ENCODE results near the gene NRIP1. TPM values are rescaled to one million over a fixed set of nuclear protein-coding genes. Genes with fewer than 3 reads are reported as not detected.

The NRIP1 gene
- total RNA-seq, 1 donor from 2014 or later: 11.4 TPM

- Mint-ChIP-seq H3K27me3 (ENCODE audit: insufficient read depth) (no peaks in the 10 kb centered on the region), H3K9me3 (no peaks in the 10 kb centered on the region), H3K4me3 (no peak overlapping the region), H3K36me3 (ENCODE audit: low read depth) (no peaks in the 10 kb centered on the region), H3K4me1 (ENCODE audit: low read depth) (no peaks in the 10 kb centered on the region), H3K27ac (no peak overlapping the region)
- intact Hi-C loops (cut with micrococcal nuclease): no loop called here
- DNase-seq (ENCODE audit: low spot score): no peak
Observed at GRCh38 chr21:15088488-15088887, 23.7 kb upstream of the NRIP1 start.

GRCh38 chr21:15084668-15085067 is 19.9 kb upstream of the NRIP1 start:
- Mint-ChIP-seq H3K27ac (no peak overlapping the region), H3K4me3 (no peak overlapping the region), H3K27me3 (ENCODE audit: insufficient read depth) (no peaks in the 10 kb centered on the region), H3K9me3 (no peaks in the 10 kb centered on the region), H3K36me3 (ENCODE audit: low read depth) (no peaks in the 10 kb centered on the region), H3K4me1 (ENCODE audit: low read depth) (no peaks in the 10 kb centered on the region)
- no peak for DNase-seq (ENCODE audit: low spot score)
- intact Hi-C loops (cut with micrococcal nuclease): no loop called here

- no peak overlapping the region for H3K27ac Mint-ChIP-seq
Observed at GRCh38 chr21:15080526-15080925, 15.7 kb upstream of the NRIP1 start.

GRCh38 chr21:15079269-15079668 is 14.5 kb upstream of the NRIP1 start:
- H3K27ac Mint-ChIP-seq: no peak overlapping the region
- H3K4me1 Mint-ChIP-seq (ENCODE audit: low read depth): no peaks in the 10 kb centered on the region
- peaks cover 18% of the 10 kb centered on the region for H3K27me3 Mint-ChIP-seq (ENCODE audit: insufficient read depth)
- no peaks in the 10 kb centered on the region for H3K36me3 Mint-ChIP-seq (ENCODE audit: low read depth)
- no peak for DNase-seq (ENCODE audit: low spot score)
- no peak overlapping the region for H3K4me3 Mint-ChIP-seq
- no peaks in the 10 kb centered on the region for H3K9me3 Mint-ChIP-seq
- intact Hi-C loops (cut with micrococcal nuclease): no loop called here

More at GRCh38 chr21:15080526-15080925, 15.7 kb upstream of the NRIP1 start:
- H3K36me3 Mint-ChIP-seq (ENCODE audit: low read depth): no peaks in the 10 kb centered on the region
- peaks cover 16% of the 10 kb centered on the region for H3K27me3 Mint-ChIP-seq (ENCODE audit: insufficient read depth)
- DNase-seq (ENCODE audit: low spot score): no peak
- intact Hi-C loops (cut with micrococcal nuclease): no loop called here
- H3K9me3 Mint-ChIP-seq: no peaks in the 10 kb centered on the region
- H3K4me3 Mint-ChIP-seq: no peak overlapping the region
- no peaks in the 10 kb centered on the region for H3K4me1 Mint-ChIP-seq (ENCODE audit: low read depth)

- H3K27me3 Mint-ChIP-seq (ENCODE audit: insufficient read depth): peaks cover 18% of the 10 kb centered on the region
- no peak overlapping the region for H3K27ac Mint-ChIP-seq
- no peaks in the 10 kb centered on the region for H3K36me3 Mint-ChIP-seq (ENCODE audit: low read depth)
- H3K4me3 Mint-ChIP-seq: no peak overlapping the region
- DNase-seq (ENCODE audit: low spot score): no peak
- no peaks in the 10 kb centered on the region for H3K4me1 Mint-ChIP-seq (ENCODE audit: low read depth)
- no peaks in the 10 kb centered on the region for H3K9me3 Mint-ChIP-seq
- intact Hi-C loops (cut with micrococcal nuclease): no loop called here
Observed at GRCh38 chr21:15078180-15078579, 13.4 kb upstream of the NRIP1 start.

- Mint-ChIP-seq H3K27me3 (ENCODE audit: insufficient read depth) (peaks cover 18% of the 10 kb centered on the region), H3K36me3 (ENCODE audit: low read depth) (no peaks in the 10 kb centered on the region), H3K4me1 (ENCODE audit: low read depth) (no peaks in the 10 kb centered on the region), H3K4me3 (no peak overlapping the region), H3K9me3 (no peaks in the 10 kb centered on the region), H3K27ac (no peak overlapping the region)
- intact Hi-C loops (cut with micrococcal nuclease): no loop called here
- no peak for DNase-seq (ENCODE audit: low spot score)
Observed at GRCh38 chr21:15077529-15078145, 12.8 kb upstream of the NRIP1 start.

- H3K27me3 Mint-ChIP-seq (ENCODE audit: insufficient read depth): peaks cover 20% of the 10 kb centered on the region
- H3K4me3 Mint-ChIP-seq: no peak overlapping the region
- no peaks in the 10 kb centered on the region for H3K9me3 Mint-ChIP-seq
- no peaks in the 10 kb centered on the region for H3K36me3 Mint-ChIP-seq (ENCODE audit: low read depth)
- H3K27ac Mint-ChIP-seq: no peak overlapping the region
- no peaks in the 10 kb centered on the region for H3K4me1 Mint-ChIP-seq (ENCODE audit: low read depth)
- intact Hi-C loops (cut with micrococcal nuclease): no loop called here
- DNase-seq (ENCODE audit: low spot score): no peak
Observed at GRCh38 chr21:15076730-15077129, 11.9 kb upstream of the NRIP1 start.

- Mint-ChIP-seq H3K4me1 (ENCODE audit: low read depth) (peaks cover 4% of the 10 kb centered on the region), H3K27ac (no peak overlapping the region), H3K9me3 (no peaks in the 10 kb centered on the region), H3K27me3 (ENCODE audit: insufficient read depth) (peaks cover 39% of the 10 kb centered on the region), H3K4me3 (no peak overlapping the region), H3K36me3 (ENCODE audit: low read depth) (no peaks in the 10 kb centered on the region)
- intact Hi-C loops (cut with micrococcal nuclease): no loop called here
- DNase-seq (ENCODE audit: low spot score): no peak
Observed at GRCh38 chr21:15071009-15071408, 6.2 kb upstream of the NRIP1 start.

- H3K36me3 Mint-ChIP-seq (ENCODE audit: low read depth): no peaks in the 10 kb centered on the region
- intact Hi-C loops (cut with micrococcal nuclease): loop anchor here (2.0 to 10.0 kb wide), 5 partner anchors 201 to 849 kb away; partner anchors contain the start of genes RBM11 and SAMSN1
- peaks cover 38% of the 10 kb centered on the region for H3K4me1 Mint-ChIP-seq (ENCODE audit: low read depth)
- no peak for DNase-seq (ENCODE audit: low spot score)
- peak overlapping the region; percentile 88 for H3K27ac Mint-ChIP-seq
- no peaks in the 10 kb centered on the region for H3K9me3 Mint-ChIP-seq
- H3K4me3 Mint-ChIP-seq: peak overlapping the region; percentile 93
- H3K27me3 Mint-ChIP-seq (ENCODE audit: insufficient read depth): peaks cover 34% of the 10 kb centered on the region
Observed at GRCh38 chr21:15066123-15066575, 1.3 kb upstream of the NRIP1 start.

GRCh38 chr21:15065392-15066122 is 757 bp upstream of the NRIP1 start:
- Mint-ChIP-seq H3K9me3 (no peaks in the 10 kb centered on the region), H3K4me3 (peak overlapping the region; percentile 93), H3K27ac (peak overlapping the region; percentile 88), H3K36me3 (ENCODE audit: low read depth) (no peaks in the 10 kb centered on the region), H3K27me3 (ENCODE audit: insufficient read depth) (peaks cover 31% of the 10 kb centered on the region), H3K4me1 (ENCODE audit: low read depth) (peaks cover 44% of the 10 kb centered on the region)
- peak; percentile 68 for DNase-seq (ENCODE audit: low spot score)
- intact Hi-C loops (cut with micrococcal nuclease): loop anchor here (1.0 to 10.0 kb wide), 9 partner anchors 31 to 848 kb away; partner anchors contain the start of genes HSPA13, RBM11 and SAMSN1

GRCh38 chr21:15063814-15064575 is 805 bp downstream of the NRIP1 start:
- intact Hi-C loops (cut with micrococcal nuclease): loop anchor here (1.0 to 10.0 kb wide), 7 partner anchors 12 to 669 kb away; no protein-coding TSS in a partner anchor
- Mint-ChIP-seq H3K27ac (peak overlapping the region; percentile 82), H3K9me3 (no peaks in the 10 kb centered on the region), H3K36me3 (ENCODE audit: low read depth) (no peaks in the 10 kb centered on the region), H3K27me3 (ENCODE audit: insufficient read depth) (peaks cover 17% of the 10 kb centered on the region), H3K4me1 (ENCODE audit: low read depth) (peaks cover 54% of the 10 kb centered on the region), H3K4me3 (peak overlapping the region; percentile 87)
- DNase-seq (ENCODE audit: low spot score): no peak

- Mint-ChIP-seq H3K4me3 (peak overlapping the region; percentile 87), H3K4me1 (ENCODE audit: low read depth) (peaks cover 61% of the 10 kb centered on the region), H3K27ac (peak overlapping the region; percentile 82), H3K36me3 (ENCODE audit: low read depth) (no peaks in the 10 kb centered on the region), H3K9me3 (no peaks in the 10 kb centered on the region), H3K27me3 (ENCODE audit: insufficient read depth) (peaks cover 14% of the 10 kb centered on the region)
- intact Hi-C loops (cut with micrococcal nuclease): loop anchor here (1.0 to 10.0 kb wide), 6 partner anchors 11 to 611 kb away; no protein-coding TSS in a partner anchor
- DNase-seq (ENCODE audit: low spot score): no peak
Observed at GRCh38 chr21:15063081-15063813, 1.6 kb downstream of the NRIP1 start.

Measured in activated T-helper 1 cell treated with anti-CD3 and anti-CD28 coated beads, Interleukin-12 subunit alpha, Interleukin-12 subunit beta, Interleukin-2, Interleukin-4 antibody, amounts not matched to agents 30 ng/mL and 10 ng/mL and 1 ng/mL, durations not matched to agents 14 hours and 24 hours and 36 hours (primary cell).